Mucosa of descending colon (tissue), 3 donors: Measurements from ENCODE around the gene NSA2. TPM values are rescaled to one million over a fixed set of nuclear protein-coding genes. Genes with fewer than 3 reads are reported as not detected.

Experiments
- ATAC-seq: fragments of 200-7000 bp; cut with Tn5 transposase; one replicate; pipeline ENCODE4 v1.9.1; 2020; ENCODE audit warnings: mild to moderate bottlenecking, moderate library complexity
- DNase-seq, 3 donors: peaks; one replicate each; pipeline ENCODE4 v3.0.0-alpha.2; 2020
- H3K36me3 ChIP-seq: fragments of 200-600 bp; one replicate; pipeline ENCODE4 v1.8.0; 2021; ENCODE audit warnings: low read depth, mild to moderate bottlenecking
- H3K4me1 ChIP-seq: fragments of 200-600 bp; one replicate; pipeline ENCODE4 v1.8.0; 2021; ENCODE audit warnings: low read depth, mild to moderate bottlenecking
- H3K4me3 ChIP-seq: fragments of 200-600 bp; one replicate; pipeline ENCODE4 v1.8.0; 2021; ENCODE audit warnings: mild to moderate bottlenecking
- H3K9me3 ChIP-seq: fragments of 200-600 bp; one replicate; pipeline ENCODE4 v1.8.0; 2021; ENCODE audit warnings: mild to moderate bottlenecking
- intact Hi-C, 2 donors: fragments of 100-400 bp; cut with DNase I in 1 of 2; cut with micrococcal nuclease in 1 of 2; formaldehyde crosslinking; loops; one replicate each; pipeline versions ENCODE4 v1.11.0 to v1.11.1; 2022; cut with DNase I, micrococcal nuclease
- total RNA-seq, 3 donors: library from RNA; stranded (reverse); fragmentation: NEBNext Ultra II Directional in 2 of 3; extraction: Animal tissue kit (Norgen Biotek cat#: 25700) in 2 of 3; gene quantifications; one replicate each; pipeline versions ENCODE4 v1.2.1 to v1.2.4, GENCODE V29; 2021 to 2023
- TF ChIP-seq, protein P1 (sequence below): fragments of 200-600 bp; IDR thresholded peaks from one replicate; pipeline ENCODE4 v1.8.0; 2022; ENCODE audit warnings: antibody characterized with exemption, mild to moderate bottlenecking
- donor health status: DM: no; HTN: no; CAD: no; lungs with moderate emphysema.
- donor health status: DM: no; HTN: no; CAD: no.
- donor health status: DM: no; HTN: yes; CAD: no.

Gene NSA2
- total RNA-seq, 3 donors from 2014 or later, result 48.6 to 62.6 (median 49.9) TPM

DNA sequence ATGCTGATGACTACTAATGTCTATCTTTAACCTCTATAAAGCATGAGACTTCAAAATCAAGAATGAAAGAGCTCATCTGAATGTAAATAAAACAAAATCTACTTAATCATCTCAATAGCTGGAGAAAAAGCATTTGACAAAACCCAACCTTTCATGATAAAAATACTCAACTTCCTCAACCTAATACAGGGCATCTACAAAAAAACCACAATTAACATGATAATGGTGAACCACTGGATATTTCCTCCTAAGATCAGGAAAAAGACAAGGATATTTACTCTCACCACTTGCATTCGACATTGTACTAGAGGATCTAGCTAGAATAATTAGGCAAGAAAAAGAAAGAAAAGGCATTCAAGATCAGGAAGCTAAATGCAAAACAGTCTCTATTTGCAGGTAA is 49.8 kb downstream of the NSA2 start:
- no peaks in the 10 kb centered on the region for H3K4me1 ChIP-seq
- DNase-seq (no peak), ATAC-seq (no peak)
- H3K4me3 ChIP-seq, result no peak overlapping the region
- TF ChIP-seq, protein P1, sequence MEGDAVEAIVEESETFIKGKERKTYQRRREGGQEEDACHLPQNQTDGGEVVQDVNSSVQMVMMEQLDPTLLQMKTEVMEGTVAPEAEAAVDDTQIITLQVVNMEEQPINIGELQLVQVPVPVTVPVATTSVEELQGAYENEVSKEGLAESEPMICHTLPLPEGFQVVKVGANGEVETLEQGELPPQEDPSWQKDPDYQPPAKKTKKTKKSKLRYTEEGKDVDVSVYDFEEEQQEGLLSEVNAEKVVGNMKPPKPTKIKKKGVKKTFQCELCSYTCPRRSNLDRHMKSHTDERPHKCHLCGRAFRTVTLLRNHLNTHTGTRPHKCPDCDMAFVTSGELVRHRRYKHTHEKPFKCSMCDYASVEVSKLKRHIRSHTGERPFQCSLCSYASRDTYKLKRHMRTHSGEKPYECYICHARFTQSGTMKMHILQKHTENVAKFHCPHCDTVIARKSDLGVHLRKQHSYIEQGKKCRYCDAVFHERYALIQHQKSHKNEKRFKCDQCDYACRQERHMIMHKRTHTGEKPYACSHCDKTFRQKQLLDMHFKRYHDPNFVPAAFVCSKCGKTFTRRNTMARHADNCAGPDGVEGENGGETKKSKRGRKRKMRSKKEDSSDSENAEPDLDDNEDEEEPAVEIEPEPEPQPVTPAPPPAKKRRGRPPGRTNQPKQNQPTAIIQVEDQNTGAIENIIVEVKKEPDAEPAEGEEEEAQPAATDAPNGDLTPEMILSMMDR, result no peak
- H3K9me3 ChIP-seq, result no peaks in the 10 kb centered on the region
- intact Hi-C loops, result no loop called here
- H3K36me3 ChIP-seq, result no peaks in the 10 kb centered on the region

DNA sequence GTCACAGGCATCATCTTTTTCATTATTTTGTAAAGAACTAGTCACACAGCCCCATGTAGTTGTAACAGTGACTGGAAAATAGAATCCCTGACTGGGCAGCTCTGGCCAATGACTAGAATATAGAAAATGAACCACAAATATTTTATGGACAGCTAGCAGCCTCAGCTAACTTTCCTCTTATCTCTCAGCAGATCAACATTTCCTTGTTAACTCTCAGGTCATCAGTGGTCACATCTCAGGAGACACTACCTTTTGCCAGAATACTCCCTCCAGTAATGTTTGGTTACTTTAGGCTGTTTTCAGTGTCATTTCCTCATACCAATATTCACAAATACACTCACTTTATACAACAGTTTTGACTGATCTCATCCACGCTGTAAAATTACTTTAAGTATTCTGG is 55.2 kb downstream of the NSA2 start:
- ATAC-seq (no peak), DNase-seq (no peak)
- H3K4me1 ChIP-seq, result no peaks in the 10 kb centered on the region
- H3K9me3 ChIP-seq, result no peaks in the 10 kb centered on the region
- TF ChIP-seq, protein P1, result no peak
- H3K4me3 ChIP-seq, result no peak overlapping the region
- H3K36me3 ChIP-seq, result no peaks in the 10 kb centered on the region
- intact Hi-C loops, result no loop called here

DNA sequence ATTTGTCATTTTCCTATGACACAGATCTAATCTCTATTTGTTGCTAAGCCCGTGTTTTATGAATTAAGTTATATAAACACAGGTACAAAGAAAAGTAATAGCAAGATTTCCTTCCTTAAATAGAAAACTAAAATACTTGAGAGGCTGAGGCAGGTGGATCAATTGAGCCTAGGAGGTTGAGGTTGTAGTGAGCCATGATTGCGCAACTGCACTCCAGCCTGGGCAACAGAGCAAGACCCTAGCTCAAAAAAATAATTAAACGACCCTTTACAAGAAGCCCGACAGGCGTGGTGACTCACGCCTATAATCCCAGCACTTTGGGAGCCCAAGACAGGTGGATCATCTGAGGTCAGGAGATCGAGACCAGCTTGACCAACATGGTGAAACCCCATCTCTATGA is 62.4 kb downstream of the NSA2 start:
- H3K36me3 ChIP-seq, result no peaks in the 10 kb centered on the region
- ATAC-seq (no peak), DNase-seq (no peak)
- TF ChIP-seq, protein P1, result no peak
- no peak overlapping the region for H3K4me3 ChIP-seq
- no peaks in the 10 kb centered on the region for H3K9me3 ChIP-seq
- H3K4me1 ChIP-seq, result peaks cover 7% of the 10 kb centered on the region
- intact Hi-C loops, result no loop called here

Other genes starting within 250 kb of the NSA2 start
- gene ENC1, start 126.5 kb upstream of the NSA2 start, total RNA-seq, result 10 to 100 TPM; 14.6 to 23.3 (median 18.9) TPM
- 100 to 1,000 TPM; 132 to 169 (median 148) TPM for gene HEXB, start 82.0 kb upstream of the NSA2 start, total RNA-seq
- 10 to 100 TPM; 21.4 to 25.1 (median 22.2) TPM for gene GFM2, start 132 bp upstream of the NSA2 start, total RNA-seq
- gene FAM169A, start 99.1 kb downstream of the NSA2 start, total RNA-seq, result 1 to 10 TPM; 2.7 to 4.1 (median 2.9) TPM